H9 (cell line): ENCODE measurements around the gene BTBD18. TPM values are rescaled to one million over a fixed set of nuclear protein-coding genes. Genes with fewer than 3 reads are reported as not detected.

Source experiments
- DNase-seq: peaks from one replicate; pipeline ENCODE4 v3.0.0-alpha.2; 2017
- H2AFZ ChIP-seq: one replicate; pipeline ENCODE4 v1.6.1; 2013; ENCODE audit warnings: mild to moderate bottlenecking, low read length, control low read depth, moderate library complexity
- H2AK5ac ChIP-seq: 2 replicates; pipeline ENCODE4 v1.6.1; 2013; ENCODE audit warnings: low read length, control low read depth, mixed read lengths; ENCODE audit not compliant: insufficient read length
- H2BK120ac ChIP-seq: one replicate; pipeline ENCODE4 v1.6.1; 2013; ENCODE audit warnings: low read depth, mild to moderate bottlenecking, low read length, control low read depth, inconsistent platforms; ENCODE audit not compliant: poor library complexity, severe bottlenecking
- H2BK12ac ChIP-seq: 2 replicates; pipeline ENCODE4 v1.6.1; 2013; ENCODE audit warnings: low read length, control low read depth, mixed read lengths, low read depth; ENCODE audit not compliant: insufficient read length
- H2BK15ac ChIP-seq: 2 replicates; pipeline ENCODE4 v1.6.1; 2013; ENCODE audit warnings: low read depth, low read length, control low read depth
- H2BK20ac ChIP-seq: one replicate; pipeline ENCODE4 v1.6.1; 2013; ENCODE audit warnings: low read depth, mild to moderate bottlenecking, low read length, control low read depth, inconsistent platforms; ENCODE audit not compliant: poor library complexity, severe bottlenecking
- H2BK5ac ChIP-seq: 2 replicates; pipeline ENCODE4 v1.6.1; 2013; ENCODE audit warnings: low read length, control low read depth, mixed read lengths; ENCODE audit not compliant: insufficient read length
- H3K14ac ChIP-seq: 2 replicates; pipeline ENCODE4 v1.6.1; 2013; ENCODE audit warnings: low read length, control low read depth; ENCODE audit not compliant: insufficient read depth
- H3K18ac ChIP-seq: 2 replicates; pipeline ENCODE4 v1.6.1; 2013; ENCODE audit warnings: low read depth, mild to moderate bottlenecking, mixed read lengths, low read length, control low read depth; ENCODE audit not compliant: insufficient read length
- H3K23ac ChIP-seq: 2 replicates; pipeline ENCODE4 v1.6.1; 2013; ENCODE audit warnings: low read length, control low read depth, mixed read lengths, low read depth; ENCODE audit not compliant: insufficient read length
- H3K23me2 ChIP-seq: 2 replicates; pipeline ENCODE4 v1.6.1; 2013; ENCODE audit warnings: low read depth, mild to moderate bottlenecking, mixed read lengths, low read length, control low read depth; ENCODE audit not compliant: insufficient read length, poor library complexity, severe bottlenecking
- H3K27ac ChIP-seq: 2 replicates; pipeline ENCODE4 v1.5.1; 2013; ENCODE audit warnings: low read length, control low read depth, mixed read lengths, low read depth; ENCODE audit not compliant: insufficient read length
- H3K27me3 ChIP-seq: 2 replicates; pipeline ENCODE4 v1.6.1; 2013; ENCODE audit warnings: low read length, control low read depth, inconsistent platforms; ENCODE audit not compliant: insufficient read depth
- H3K4ac ChIP-seq: 2 replicates; pipeline ENCODE4 v1.6.1; 2013; ENCODE audit warnings: low read depth, mild to moderate bottlenecking, control low read depth, inconsistent platforms, low read length, moderate library complexity
- H3K4me1 ChIP-seq: 2 replicates; pipeline ENCODE4 v1.6.1; 2013; ENCODE audit warnings: low read length, control low read depth, inconsistent platforms; ENCODE audit not compliant: insufficient read depth
- H3K4me2 ChIP-seq: 2 replicates; pipeline ENCODE4 v1.6.1; 2013; ENCODE audit warnings: low read length, control low read depth, mixed read lengths; ENCODE audit not compliant: insufficient read length, insufficient read depth
- H3K56ac ChIP-seq: 2 replicates; pipeline ENCODE4 v1.6.1; 2013; ENCODE audit warnings: low read depth, mild to moderate bottlenecking, mixed read lengths, low read length, control low read depth; ENCODE audit not compliant: insufficient read length
- H3K79me1 ChIP-seq: 2 replicates; pipeline ENCODE4 v1.6.1; 2013; ENCODE audit warnings: low read depth, mild to moderate bottlenecking, moderate library complexity, low read length, control low read depth, inconsistent platforms; ENCODE audit not compliant: insufficient read depth, poor library complexity, severe bottlenecking
- H3K79me2 ChIP-seq: 2 replicates; pipeline ENCODE4 v1.6.1; 2013; ENCODE audit warnings: low read length, control low read depth, inconsistent platforms; ENCODE audit not compliant: insufficient read depth
- H3K9ac ChIP-seq: 2 replicates; pipeline ENCODE4 v1.6.1; 2013; ENCODE audit warnings: low read length, control low read depth, mixed read lengths; ENCODE audit not compliant: insufficient read length; ENCODE audit errors: extremely low read depth
- H3K9me3 ChIP-seq: one replicate; pipeline ENCODE4 v1.6.1; 2013; ENCODE audit warnings: low read depth, low read length, inconsistent platforms; ENCODE audit not compliant: control insufficient read depth
- H3T11ph ChIP-seq: one replicate; pipeline ENCODE4 v1.6.1; 2013; ENCODE audit warnings: mild to moderate bottlenecking, low read length, control low read depth, inconsistent platforms
- H4K20me1 ChIP-seq: one replicate; pipeline ENCODE4 v1.6.1; 2013; ENCODE audit not compliant: control insufficient read depth, insufficient read length, insufficient read depth
- H4K5ac ChIP-seq: 2 replicates; pipeline ENCODE4 v1.6.1; 2013; ENCODE audit warnings: low read depth, mild to moderate bottlenecking, mixed read lengths, low read length, control low read depth; ENCODE audit not compliant: insufficient read length
- H4K8ac ChIP-seq: replicated peaks from 2 replicates; pipeline ENCODE4 v1.6.1; 2013; ENCODE audit warnings: low read length, control low read depth, mixed read lengths, low read depth; ENCODE audit not compliant: insufficient read length
- H4K91ac ChIP-seq: 2 replicates; pipeline ENCODE4 v1.6.1; 2013; ENCODE audit warnings: low read depth, mild to moderate bottlenecking, moderate library complexity, mixed read lengths, low read length, control low read depth; ENCODE audit not compliant: insufficient read length
- H3K27ac Mint-ChIP-seq, 3 experiments: 2 replicates in 2 of 3; 3 replicates in 1 of 3; pipeline ENCODE4 v1.8.0; 2020 to 2021; ENCODE audit warnings: mixed read lengths in 3 of 3, mild to moderate bottlenecking in 1 of 3, moderate library complexity in 1 of 3
- H3K27me3 Mint-ChIP-seq: 2 replicates; pipeline ENCODE4 v1.8.0; 2021; ENCODE audit warnings: low read depth, mild to moderate bottlenecking, moderate library complexity, mixed read lengths
- H3K36me3 Mint-ChIP-seq, 3 experiments: 2 replicates in 2 of 3; 3 replicates in 1 of 3; pipeline ENCODE4 v1.8.0; 2020 to 2021; ENCODE audit warnings: low read depth in 3 of 3, mixed read lengths in 3 of 3; ENCODE audit not compliant: insufficient read depth in 1 of 3
- H3K4me1 Mint-ChIP-seq, 2 experiments: 2 replicates each; pipeline ENCODE4 v1.8.0; 2020; ENCODE audit warnings: mixed read lengths in 2 of 2
- H3K4me3 Mint-ChIP-seq, 2 experiments: 2 replicates in 1 of 2; 3 replicates in 1 of 2; pipeline ENCODE4 v1.8.0; 2020 to 2021; ENCODE audit warnings: mild to moderate bottlenecking in 2 of 2, mixed read lengths in 2 of 2, moderate library complexity in 1 of 2
- H3K9me3 Mint-ChIP-seq, 2 experiments: 2 replicates in 1 of 2; 3 replicates in 1 of 2; pipeline ENCODE4 v1.8.0; 2020; ENCODE audit warnings: mild to moderate bottlenecking in 2 of 2, mixed read lengths in 2 of 2, moderate library complexity in 1 of 2
- CTCF ChIP-seq: fragments of 200-600 bp; sonication (generic); conservative IDR thresholded peaks from 3 replicates; pipeline ENCODE4 v1.8.0; 2021; ENCODE audit warnings: antibody characterized with exemption, mild to moderate bottlenecking
- WGBS: extraction: QIAGEN DNeasy Blood & Tissue Kit; methylation state at CpG from one replicate; pipeline ENCODE4 v1.1.7; 2013; ENCODE audit warnings: missing lambda C conversion rate, low lambda C conversion rate, mixed read lengths; ENCODE audit not compliant: insufficient read length; ENCODE audit errors: extremely low coverage; 5-methylcytosine and 5-hydroxymethylcytosine counted together
- total RNA-seq: library from RNA; stranded (reverse); gene quantifications from 2 replicates; pipeline ENCODE4 v1.2.1, GENCODE V29; 2021

BTBD18 gene
- total RNA-seq, 1 experiment from 2014 or later = not detected

- Histone ChIP-seq H4K20me1 (no peaks in the 10 kb centered on the region), H2BK120ac (no peak overlapping the region), H4K8ac (no peak overlapping the region), H3K4me2 (no peak overlapping the region), H3K79me1 (peaks cover 15% of the 10 kb centered on the region), H2BK5ac (no peak overlapping the region), H2AFZ (no peak overlapping the region), H3K56ac (no peak overlapping the region), H3K4ac (no peak overlapping the region), H4K91ac (no peak overlapping the region), H3K27me3 (no peaks in the 10 kb centered on the region), H3K27ac (no peak overlapping the region), H3K18ac (no peak overlapping the region), H2BK20ac (no peak overlapping the region), H4K5ac (no peak overlapping the region), H3K79me2 (peaks cover 41% of the 10 kb centered on the region; the same call in 1 of the 2 replicates), H3K23me2 (no peaks in the 10 kb centered on the region), H2BK12ac (no peak overlapping the region), H3K4me1 (peaks cover 9% of the 10 kb centered on the region), H2AK5ac (no peak overlapping the region), H3K23ac (no peak overlapping the region), H3K14ac (no peak overlapping the region), H3K9me3 (no peaks in the 10 kb centered on the region), H3T11ph (no peak overlapping the region), H3K9ac (no peak overlapping the region), H2BK15ac (no peak overlapping the region)
- Mint-ChIP-seq H3K27me3 (no peaks in the 10 kb centered on the region), H3K9me3 (no peaks in the 10 kb centered on the region), H3K4me1 (peaks cover 47 to 48% of the 10 kb centered on the region in 2 experiments), H3K4me3 (no peak overlapping the region), H3K27ac (peak overlapping the region in 2 of 3 experiments; percentile 76 to 91; a peak in 3 of 7 replicates), H3K36me3 (peaks cover 7 to 31% (median 27%) of the 10 kb centered on the region in 3 experiments)
- TF ChIP-seq CTCF = no peak
- WGBS = no CpG with 5 or more reads among the region's 4 CpGs
- no peak for DNase-seq
These were observed 35.5 kb upstream of the BTBD18 start for GRCh38 chr11:57787006-57787604.
